Thoracic aorta (tissue), 2 donors: Measurements from ENCODE around the gene DDX39A. TPM values are rescaled to one million over a fixed set of nuclear protein-coding genes. Genes with fewer than 3 reads are reported as not detected.
A peak's percentile ranks its signal among the peaks of the same experiment; 100 is the strongest.

Source experiments
- ATAC-seq: fragments of 150-250 bp; one replicate; pipeline ENCODE4 v1.8.0; 2017; ENCODE audit warnings: low read depth; ENCODE audit not compliant: insufficient number of reproducible peaks, low FRiP score
- DNase-seq: peaks from one replicate; pipeline ENCODE4 v3.0.0-alpha.2; 2020; ENCODE audit warnings: low spot score
- H3K27ac ChIP-seq, 2 donors: fragments of 200-600 bp; sonication (generic); 1 replicate in 1 of 2; 2 replicates in 1 of 2; pipeline ENCODE4 v1.5.1; 2016; ENCODE audit warnings: mild to moderate bottlenecking in 2 of 2, moderate library complexity in 2 of 2
- H3K27me3 ChIP-seq: fragments of 200-600 bp; sonication (generic); replicated peaks from 2 replicates; pipeline ENCODE4 v1.6.0; 2016; ENCODE audit warnings: mild to moderate bottlenecking; ENCODE audit not compliant: insufficient read depth
- H3K36me3 ChIP-seq: fragments of 200-600 bp; sonication (generic); one replicate; pipeline ENCODE4 v1.5.1; 2016
- H3K4me1 ChIP-seq, 2 donors: fragments of 200-600 bp; sonication (generic); 1 replicate in 1 of 2; 2 replicates in 1 of 2; pipeline versions ENCODE4 v1.5.1 to v1.6.0; 2016; ENCODE audit warnings: low read depth in 2 of 2, mild to moderate bottlenecking in 1 of 2; ENCODE audit not compliant: control insufficient read depth in 1 of 2
- H3K4me3 ChIP-seq: fragments of 200-600 bp; sonication (generic); 2 replicates; pipeline ENCODE4 v1.5.1; 2016; ENCODE audit warnings: mild to moderate bottlenecking
- H3K9me3 ChIP-seq: fragments of 200-600 bp; sonication (generic); 2 replicates; pipeline ENCODE4 v1.5.1; 2016
- CTCF ChIP-seq: fragments of 200-600 bp; sonication (generic); IDR thresholded peaks from one replicate; pipeline ENCODE4 v1.5.1; 2019; ENCODE audit warnings: antibody characterized with exemption
- total RNA-seq, 2 donors: library from RNA; depleted of rRNA; stranded (reverse); fragments of >200 nt; gene quantifications; one replicate each; pipeline versions ENCODE4 v1.1.0 to v1.2.3, GENCODE V29; 2016

Gene DDX39A
- total RNA-seq, 2 donors from 2014 or later, result 77.4 to 81.6 TPM

- ATAC-seq (no peak), DNase-seq (no peak)
- peak overlapping the region; percentile 95 for H3K4me3 ChIP-seq
- no peaks in the 10 kb centered on the region for H3K36me3 ChIP-seq
- H3K4me1 ChIP-seq, result peaks cover 12 to 33% of the 10 kb centered on the region in 2 donors
- no peak for TF ChIP-seq CTCF
- H3K9me3 ChIP-seq, result no peaks in the 10 kb centered on the region
- H3K27me3 ChIP-seq, result no peaks in the 10 kb centered on the region
- peak overlapping the region; percentile 70 to 82 for H3K27ac ChIP-seq
Observed at GRCh38 chr19:14433554-14434501, 14.7 kb upstream of the DDX39A start.

- no peak for DNase-seq
- Histone ChIP-seq H3K27ac (peak within 1 kb of the TSS; percentile 70 to 82), H3K4me3 (peak within 1 kb of the TSS; percentile 95), H3K36me3 (no peaks in the 10 kb centered on the region), H3K4me1 (peaks cover 12 to 33% of the 10 kb centered on the region in 2 donors), H3K27me3 (no peaks in the 10 kb centered on the region), H3K9me3 (no peaks in the 10 kb centered on the region)
- ATAC-seq, result peak; percentile 8
- no peak for TF ChIP-seq CTCF
Observed at GRCh38 chr19:14432791-14433553, 13.8 kb upstream of the DDX39A start, which contains the start of gene PKN1. Gene PKN1, plus strand, starts transcription at chr19:14433306. Its CDS starts 216 bp downstream, at chr19:14433522.

- no peak for ATAC-seq
- no peak overlapping the region for H3K4me3 ChIP-seq
- no peak overlapping the region for H3K27ac ChIP-seq
- H3K4me1 ChIP-seq, result peaks cover 12 to 33% of the 10 kb centered on the region in 2 donors
- H3K27me3 ChIP-seq, result no peaks in the 10 kb centered on the region
- no peaks in the 10 kb centered on the region for H3K36me3 ChIP-seq
- TF ChIP-seq CTCF, result no peak
- DNase-seq, result no peak
- no peaks in the 10 kb centered on the region for H3K9me3 ChIP-seq
Observed at GRCh38 chr19:14430712-14431111, 11.6 kb upstream of the DDX39A start.

GRCh38 chr19:14428882-14429416, 9.8 kb upstream of the DDX39A start:
- Histone ChIP-seq H3K27me3 (no peaks in the 10 kb centered on the region), H3K36me3 (no peaks in the 10 kb centered on the region), H3K4me3 (no peak overlapping the region), H3K4me1 (peaks cover 2 to 15% of the 10 kb centered on the region in 2 donors), H3K27ac (no peak overlapping the region), H3K9me3 (no peaks in the 10 kb centered on the region)
- DNase-seq (no peak), ATAC-seq (no peak)
- no peak for TF ChIP-seq CTCF

GRCh38 chr19:14427461-14427860, 8.3 kb upstream of the DDX39A start:
- ATAC-seq, result no peak
- Histone ChIP-seq H3K4me1 (peaks cover 0 to 10% of the 10 kb centered on the region in 2 donors), H3K9me3 (no peaks in the 10 kb centered on the region), H3K4me3 (no peak overlapping the region), H3K36me3 (no peaks in the 10 kb centered on the region), H3K27ac (no peak overlapping the region), H3K27me3 (no peaks in the 10 kb centered on the region)
- DNase-seq, result no peak
- TF ChIP-seq CTCF, result no peak
